GM20000 (cell line): ENCODE results near the gene C1orf167.

Experiments used
- DNase-seq: peaks from one replicate; pipeline ENCODE4 v3.0.0; 2012; ENCODE audit warnings: low spot score
- TF ChIP-seq, protein P1 (sequence below): IDR thresholded peaks from 2 replicates; pipeline ENCODE4 v1.5.1; 2012; ENCODE audit warnings: mild to moderate bottlenecking, control low read depth; ENCODE audit errors: extremely low read depth, missing control alignments

C1orf167 gene

GRCh38 chr1:11729498-11730428 lies 32.2 kb upstream of the C1orf167 start:
- no peak for DNase-seq
- TF ChIP-seq, protein P1, sequence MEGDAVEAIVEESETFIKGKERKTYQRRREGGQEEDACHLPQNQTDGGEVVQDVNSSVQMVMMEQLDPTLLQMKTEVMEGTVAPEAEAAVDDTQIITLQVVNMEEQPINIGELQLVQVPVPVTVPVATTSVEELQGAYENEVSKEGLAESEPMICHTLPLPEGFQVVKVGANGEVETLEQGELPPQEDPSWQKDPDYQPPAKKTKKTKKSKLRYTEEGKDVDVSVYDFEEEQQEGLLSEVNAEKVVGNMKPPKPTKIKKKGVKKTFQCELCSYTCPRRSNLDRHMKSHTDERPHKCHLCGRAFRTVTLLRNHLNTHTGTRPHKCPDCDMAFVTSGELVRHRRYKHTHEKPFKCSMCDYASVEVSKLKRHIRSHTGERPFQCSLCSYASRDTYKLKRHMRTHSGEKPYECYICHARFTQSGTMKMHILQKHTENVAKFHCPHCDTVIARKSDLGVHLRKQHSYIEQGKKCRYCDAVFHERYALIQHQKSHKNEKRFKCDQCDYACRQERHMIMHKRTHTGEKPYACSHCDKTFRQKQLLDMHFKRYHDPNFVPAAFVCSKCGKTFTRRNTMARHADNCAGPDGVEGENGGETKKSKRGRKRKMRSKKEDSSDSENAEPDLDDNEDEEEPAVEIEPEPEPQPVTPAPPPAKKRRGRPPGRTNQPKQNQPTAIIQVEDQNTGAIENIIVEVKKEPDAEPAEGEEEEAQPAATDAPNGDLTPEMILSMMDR, result no peak

GRCh38 chr1:11730429-11730891 lies 31.5 kb upstream of the C1orf167 start:
- DNase-seq, result no peak
- TF ChIP-seq, protein P1, result no peak

DNA sequence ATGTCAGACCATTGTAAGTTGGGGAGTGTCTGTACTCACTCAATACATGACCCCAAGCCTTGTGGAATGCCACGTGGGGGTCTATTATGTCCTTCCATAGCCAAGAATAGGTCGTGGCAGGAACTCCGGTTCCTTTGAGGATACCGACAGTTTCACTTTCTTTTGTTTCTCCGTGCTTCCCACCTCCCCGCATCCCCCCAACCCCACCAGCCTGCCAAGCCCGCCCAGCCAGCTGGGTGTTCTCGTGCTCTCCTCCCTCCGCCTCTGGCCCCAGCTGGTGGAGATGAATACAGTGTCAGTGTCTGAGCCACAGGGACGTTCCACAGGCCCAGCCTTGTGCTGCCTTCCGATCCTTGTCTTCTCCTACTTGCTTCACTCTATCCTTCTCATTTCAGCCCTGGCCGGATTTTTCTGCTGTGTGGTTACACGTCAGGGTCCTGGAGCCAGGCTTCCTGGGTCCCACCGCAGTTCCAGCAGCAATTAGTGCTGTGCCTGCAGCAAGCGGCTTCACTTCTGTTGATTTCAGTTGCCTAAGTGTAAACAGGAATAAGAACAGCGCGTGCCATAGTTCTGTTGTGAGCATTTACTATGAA lies 30.2 kb upstream of the C1orf167 start:
- DNase-seq, result no peak
- TF ChIP-seq, protein P1, result no peak

GRCh38 chr1:11733306-11733705 lies 28.7 kb upstream of the C1orf167 start:
- TF ChIP-seq, protein P1, result no peak

DNA sequence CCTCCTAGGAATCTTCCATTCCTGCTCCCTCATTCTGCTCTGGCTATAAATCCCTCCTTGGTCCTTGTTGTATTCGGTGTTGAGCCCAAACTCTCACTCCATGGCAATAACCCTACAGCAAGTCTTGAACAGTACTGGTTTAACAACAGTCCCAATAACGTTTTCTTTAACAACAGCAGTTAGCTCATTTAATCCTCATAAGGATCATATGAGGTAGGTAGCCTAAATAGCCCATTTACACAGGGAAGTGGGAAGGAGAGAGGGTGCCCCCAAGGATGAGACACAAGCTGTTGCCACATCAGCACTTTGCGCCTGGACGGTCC lies 26.5 kb upstream of the C1orf167 start:
- DNase-seq, result no peak
- TF ChIP-seq, protein P1, result no peak

More at GRCh38 chr1:11733306-11733705, 28.7 kb upstream of the C1orf167 start:
- DNase-seq, result no peak

- peak; percentile 91 for DNase-seq
- TF ChIP-seq, protein P1, result no peak
Measured at GRCh38 chr1:11735854-11736745, 25.9 kb upstream of the C1orf167 start, which contains the start of gene AGTRAP. AGTRAP (plus strand) TSS chr1:11736136; CDS start chr1:11736209, 73 bp downstream.
